ENCODE data around the gene GARNL3. TPM values are rescaled to one million over a fixed set of nuclear protein-coding genes. Genes with fewer than 3 reads are reported as not detected.

The GARNL3 gene
- total RNA-seq, 1 donor from 2014 or later, result 32.0 TPM

DNA sequence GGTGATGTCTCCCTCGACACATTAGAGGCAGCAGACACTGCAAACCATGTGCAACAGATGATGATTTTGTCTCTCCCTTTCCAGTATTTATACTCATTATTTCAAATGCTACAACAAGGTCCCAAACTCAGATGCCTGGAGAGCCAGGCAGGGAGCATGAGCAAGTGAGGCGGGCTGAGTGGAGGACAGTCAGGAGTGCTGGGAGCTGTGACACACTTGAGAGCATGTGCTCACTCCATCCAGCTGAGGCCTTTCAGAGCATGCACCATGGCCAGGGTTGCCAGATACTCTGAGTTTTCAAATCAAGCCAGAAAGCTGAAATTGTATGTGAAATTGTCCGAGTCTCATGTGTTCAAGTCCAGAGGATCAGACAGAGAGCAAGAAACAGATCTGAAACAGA lies 76.6 kb downstream of the GARNL3 start:
- peaks cover 12% of the 10 kb centered on the region for H3K36me3 Mint-ChIP-seq
- Histone ChIP-seq H3K4me2 (no peak overlapping the region), H3F3A (ENCODE audit: low read depth) (no peaks in the 10 kb centered on the region), H4K20me1 (ENCODE audit: low read depth) (no peaks in the 10 kb centered on the region), H3K9ac (no peak overlapping the region), H2AFZ (replicated peaks) (no peak overlapping the region), H3K79me2 (ENCODE audit: low read depth) (no peaks in the 10 kb centered on the region), H3K4me3 (no peak overlapping the region), H3K27me3 (no peaks in the 10 kb centered on the region), H3K36me3 (no peaks in the 10 kb centered on the region), H3K27ac (no peak overlapping the region), H3K9me3 (ENCODE audit: low read depth) (no peaks in the 10 kb centered on the region), H3K4me1 (no peaks in the 10 kb centered on the region)
- no peak for TF ChIP-seq EZH2phosphoT487 (IDR thresholded peaks at IDR 0.05)
- TF ChIP-seq EZH2 (IDR thresholded peaks at IDR 0.05), result no peak
- TF ChIP-seq, protein P1, sequence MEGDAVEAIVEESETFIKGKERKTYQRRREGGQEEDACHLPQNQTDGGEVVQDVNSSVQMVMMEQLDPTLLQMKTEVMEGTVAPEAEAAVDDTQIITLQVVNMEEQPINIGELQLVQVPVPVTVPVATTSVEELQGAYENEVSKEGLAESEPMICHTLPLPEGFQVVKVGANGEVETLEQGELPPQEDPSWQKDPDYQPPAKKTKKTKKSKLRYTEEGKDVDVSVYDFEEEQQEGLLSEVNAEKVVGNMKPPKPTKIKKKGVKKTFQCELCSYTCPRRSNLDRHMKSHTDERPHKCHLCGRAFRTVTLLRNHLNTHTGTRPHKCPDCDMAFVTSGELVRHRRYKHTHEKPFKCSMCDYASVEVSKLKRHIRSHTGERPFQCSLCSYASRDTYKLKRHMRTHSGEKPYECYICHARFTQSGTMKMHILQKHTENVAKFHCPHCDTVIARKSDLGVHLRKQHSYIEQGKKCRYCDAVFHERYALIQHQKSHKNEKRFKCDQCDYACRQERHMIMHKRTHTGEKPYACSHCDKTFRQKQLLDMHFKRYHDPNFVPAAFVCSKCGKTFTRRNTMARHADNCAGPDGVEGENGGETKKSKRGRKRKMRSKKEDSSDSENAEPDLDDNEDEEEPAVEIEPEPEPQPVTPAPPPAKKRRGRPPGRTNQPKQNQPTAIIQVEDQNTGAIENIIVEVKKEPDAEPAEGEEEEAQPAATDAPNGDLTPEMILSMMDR (IDR thresholded peaks at IDR 0.05), result no peak
- H3K9me3 Mint-ChIP-seq, result no peaks in the 10 kb centered on the region
- no peak overlapping the region for H3K4me3 Mint-ChIP-seq
- H3K27me3 Mint-ChIP-seq (ENCODE audit: insufficient read depth, low read depth), result peaks cover 2% of the 10 kb centered on the region
- no peak for DNase-seq (ENCODE audit: low spot score)
- H3K27ac Mint-ChIP-seq, result no peak overlapping the region
- no peaks in the 10 kb centered on the region for H3K4me1 Mint-ChIP-seq

DNA sequence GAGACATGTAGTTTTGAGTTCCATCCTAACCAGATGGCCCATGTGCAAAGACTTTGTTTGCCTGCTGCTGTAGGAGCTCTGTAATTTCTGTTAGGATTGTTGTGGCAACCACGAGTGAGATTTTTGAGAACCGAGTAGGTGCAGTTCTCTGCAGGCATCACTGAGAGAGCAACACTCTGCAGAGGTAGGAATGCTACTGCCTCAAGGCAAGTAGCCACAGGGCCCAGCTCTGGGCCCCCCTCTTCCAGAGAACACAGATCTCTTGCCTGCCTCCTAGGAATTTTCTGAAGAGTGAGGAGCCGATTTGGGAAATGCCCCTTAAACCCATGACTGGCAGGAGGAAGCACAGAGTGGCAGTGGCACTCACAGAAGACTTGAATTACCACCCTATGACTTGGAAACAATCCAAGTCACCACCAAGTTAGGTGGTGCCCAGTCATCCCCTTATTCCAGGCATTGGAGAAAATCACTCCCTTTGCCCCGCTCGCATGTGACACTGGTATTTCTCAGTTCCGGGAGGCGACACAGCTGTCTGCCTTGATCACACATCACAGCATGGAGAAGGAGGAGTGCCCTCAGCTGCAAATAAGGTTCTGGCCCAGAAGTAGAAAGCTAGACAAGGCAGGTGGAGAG lies 79.9 kb downstream of the GARNL3 start:
- TF ChIP-seq, protein P1 (IDR thresholded peaks at IDR 0.05), result no peak
- TF ChIP-seq EZH2 (IDR thresholded peaks at IDR 0.05), result no peak
- TF ChIP-seq EZH2phosphoT487 (IDR thresholded peaks at IDR 0.05), result no peak
- H3K79me2 ChIP-seq (ENCODE audit: low read depth), result no peaks in the 10 kb centered on the region
- Mint-ChIP-seq H3K27ac (no peak overlapping the region), H3K27me3 (ENCODE audit: insufficient read depth, low read depth) (peaks cover 2% of the 10 kb centered on the region), H3K4me3 (no peak overlapping the region), H3K36me3 (peaks cover 12% of the 10 kb centered on the region), H3K4me1 (no peaks in the 10 kb centered on the region), H3K9me3 (no peaks in the 10 kb centered on the region)
- H3K27me3 ChIP-seq, result no peaks in the 10 kb centered on the region
- H3K4me3 ChIP-seq, result no peak overlapping the region
- no peaks in the 10 kb centered on the region for H3F3A ChIP-seq (ENCODE audit: low read depth)
- no peaks in the 10 kb centered on the region for H3K36me3 ChIP-seq
- no peaks in the 10 kb centered on the region for H3K4me1 ChIP-seq
- no peaks in the 10 kb centered on the region for H4K20me1 ChIP-seq (ENCODE audit: low read depth)
- no peak overlapping the region for H3K4me2 ChIP-seq
- no peaks in the 10 kb centered on the region for H3K9me3 ChIP-seq (ENCODE audit: low read depth)
- H3K9ac ChIP-seq, result no peak overlapping the region
- no peak for DNase-seq (ENCODE audit: low spot score)
- H3K27ac ChIP-seq, result no peak overlapping the region
- H2AFZ ChIP-seq (replicated peaks), result no peak overlapping the region

DNA sequence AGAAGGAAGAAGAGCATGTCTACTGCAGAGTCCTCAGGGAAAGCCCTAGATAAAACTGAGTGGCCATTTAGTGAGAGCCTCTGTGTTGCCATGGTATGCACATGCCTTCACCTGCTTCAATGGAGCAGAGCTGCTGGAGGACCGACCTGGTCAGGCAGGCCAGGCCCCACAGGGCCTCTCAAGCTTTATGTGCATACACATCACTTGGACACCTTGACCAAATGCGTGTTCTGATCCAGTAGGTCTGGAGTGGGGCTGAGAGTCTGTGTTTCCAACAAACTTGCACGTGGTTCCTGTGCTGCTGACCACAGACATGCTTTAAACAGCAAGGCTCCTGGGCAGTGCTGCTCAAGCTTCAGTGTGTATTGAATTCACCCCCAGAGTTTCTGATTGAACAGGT lies 81.0 kb downstream of the GARNL3 start:
- H3K27me3 ChIP-seq, result no peaks in the 10 kb centered on the region
- H3K36me3 ChIP-seq, result no peaks in the 10 kb centered on the region
- no peak overlapping the region for H3K4me3 ChIP-seq
- H3K4me2 ChIP-seq, result no peak overlapping the region
- H3F3A ChIP-seq (ENCODE audit: low read depth), result no peaks in the 10 kb centered on the region
- no peak for DNase-seq (ENCODE audit: low spot score)
- Mint-ChIP-seq H3K27ac (no peak overlapping the region), H3K36me3 (peaks cover 7% of the 10 kb centered on the region), H3K27me3 (ENCODE audit: insufficient read depth, low read depth) (no peaks in the 10 kb centered on the region), H3K9me3 (no peaks in the 10 kb centered on the region), H3K4me3 (no peak overlapping the region), H3K4me1 (no peaks in the 10 kb centered on the region)
- H3K4me1 ChIP-seq, result no peaks in the 10 kb centered on the region
- no peak overlapping the region for H3K9ac ChIP-seq
- H3K79me2 ChIP-seq (ENCODE audit: low read depth), result no peaks in the 10 kb centered on the region
- H2AFZ ChIP-seq (replicated peaks), result no peak overlapping the region
- no peak overlapping the region for H3K27ac ChIP-seq
- H3K9me3 ChIP-seq (ENCODE audit: low read depth), result no peaks in the 10 kb centered on the region
- TF ChIP-seq, protein P1 (IDR thresholded peaks at IDR 0.05), result no peak
- TF ChIP-seq EZH2 (IDR thresholded peaks at IDR 0.05) (no peak), EZH2phosphoT487 (IDR thresholded peaks at IDR 0.05) (no peak)
- H4K20me1 ChIP-seq (ENCODE audit: low read depth), result no peaks in the 10 kb centered on the region
